IPS-18c (cell line): ENCODE measurements around the gene PLEKHO2.
A peak's percentile ranks its signal among the peaks of the same experiment; 100 is the strongest.

ENCODE experiments used
- H3K4me3 ChIP-seq: 2 replicates; pipeline ENCODE4 v1.7.0; 2013; ENCODE audit warnings: low read depth, mild to moderate bottlenecking, low read length, moderate library complexity; ENCODE audit not compliant: insufficient read depth
- H3K9me3 ChIP-seq: one replicate; pipeline ENCODE4 v1.6.1; 2013; ENCODE audit warnings: mild to moderate bottlenecking, low read length, moderate library complexity; ENCODE audit not compliant: control insufficient read depth, insufficient read depth

Gene PLEKHO2

DNA sequence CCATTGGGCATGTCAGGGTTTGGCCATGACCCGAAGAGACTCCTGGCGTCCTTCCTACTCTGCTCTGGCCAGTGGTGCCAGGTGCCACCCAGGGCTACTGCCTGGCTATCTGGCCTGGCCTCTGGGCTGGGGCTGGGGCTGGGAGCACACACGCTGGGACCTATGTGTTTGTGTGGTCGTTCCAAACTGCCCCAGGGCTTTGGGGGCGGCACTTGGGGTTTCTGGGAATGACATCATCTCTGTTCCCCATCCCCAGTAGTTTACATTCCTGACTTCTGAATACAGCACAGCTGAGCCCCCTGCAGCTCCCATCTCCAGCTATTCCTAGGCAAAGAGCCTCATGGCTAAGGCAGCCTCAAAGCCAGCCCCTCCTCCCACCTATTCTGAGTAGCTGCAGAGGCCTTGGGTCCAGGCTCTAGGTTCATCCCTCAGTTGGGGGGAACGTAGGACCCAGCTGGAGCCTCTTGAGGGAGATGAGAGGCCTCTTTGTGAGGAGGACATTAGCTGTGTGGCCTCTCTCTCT is 24.3 kb downstream of the PLEKHO2 start:
- Histone ChIP-seq H3K9me3 (no peaks in the 10 kb centered on the region), H3K4me3 (no peak overlapping the region)

- H3K9me3 ChIP-seq, result no peaks in the 10 kb centered on the region
- H3K4me3 ChIP-seq, result no peak overlapping the region
Measured at GRCh38 chr15:64869501-64869900, 27.8 kb downstream of the PLEKHO2 start.

DNA sequence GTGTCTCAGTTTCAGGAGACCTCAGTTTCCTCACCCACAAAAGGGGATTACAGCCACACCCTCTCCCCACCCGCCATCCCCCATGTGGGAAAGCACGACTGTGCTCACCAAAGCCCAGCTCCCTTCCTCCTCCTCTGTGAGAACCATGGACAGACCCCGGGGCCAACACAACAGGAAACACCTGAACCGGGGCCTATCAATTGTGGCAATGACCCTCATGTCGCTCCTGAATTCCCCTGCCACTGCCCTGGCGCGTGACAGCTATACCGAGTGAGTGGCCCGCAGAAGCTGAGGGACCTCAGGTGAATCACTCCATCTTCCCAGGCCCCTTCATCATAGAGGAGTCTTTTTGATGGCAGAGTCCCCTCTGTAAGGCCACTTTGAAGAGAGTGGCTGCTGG is 28.6 kb downstream of the PLEKHO2 start:
- no peaks in the 10 kb centered on the region for H3K9me3 ChIP-seq
- no peak overlapping the region for H3K4me3 ChIP-seq

DNA sequence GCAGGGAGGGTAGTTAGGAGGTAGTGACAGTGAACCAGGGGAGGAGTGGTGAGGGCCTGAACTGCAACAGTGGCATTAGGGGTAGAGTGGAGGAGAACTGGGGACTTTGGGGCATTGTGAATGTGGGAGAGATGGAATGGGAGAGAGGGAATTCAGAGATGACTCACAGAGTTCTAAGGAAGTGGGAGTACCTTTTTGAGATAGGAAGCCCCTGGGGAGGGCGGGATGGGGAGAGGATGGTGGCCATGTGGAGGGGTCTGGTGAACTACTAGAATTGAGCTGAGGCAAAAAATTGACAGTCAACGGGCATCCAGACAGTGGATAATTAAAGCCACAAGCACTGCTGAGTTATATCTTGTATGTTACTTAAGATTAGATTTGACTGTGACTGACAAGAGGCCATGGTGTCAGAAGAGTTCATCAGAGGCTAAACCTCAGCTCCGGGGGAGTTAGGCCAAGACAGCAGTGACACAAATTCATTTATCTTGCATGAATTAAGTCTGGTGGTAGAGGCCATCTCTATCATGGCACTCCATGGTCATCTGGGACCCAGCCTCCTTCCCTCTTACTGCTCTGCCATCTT is 34.0 kb downstream of the PLEKHO2 start:
- H3K9me3 ChIP-seq, result no peaks in the 10 kb centered on the region
- no peak overlapping the region for H3K4me3 ChIP-seq

GRCh38 chr15:64877435-64877834 is 35.7 kb downstream of the PLEKHO2 start:
- no peak overlapping the region for H3K4me3 ChIP-seq
- H3K9me3 ChIP-seq, result no peaks in the 10 kb centered on the region

DNA sequence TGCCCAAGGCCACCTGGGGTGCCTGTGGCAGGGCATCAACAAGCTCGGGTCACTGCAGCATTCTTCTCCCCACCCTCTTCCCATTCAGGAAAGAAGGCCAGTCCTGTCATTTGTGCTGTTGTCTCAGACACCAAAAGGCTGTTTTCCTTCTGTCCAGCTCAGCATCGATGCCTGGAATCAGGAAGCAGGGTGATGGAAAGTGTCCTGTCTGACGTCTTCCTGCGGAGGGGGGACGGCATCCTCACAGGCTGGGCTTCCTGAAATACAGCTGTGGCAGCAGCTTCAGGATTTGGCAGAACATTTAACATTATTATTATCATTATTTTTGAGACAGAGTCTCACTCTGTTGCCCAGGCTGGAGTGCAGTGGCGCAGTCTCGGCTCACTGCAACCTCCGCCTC is 37.0 kb downstream of the PLEKHO2 start:
- no peak overlapping the region for H3K4me3 ChIP-seq

GRCh38 chr15:64883100-64883581 is 41.4 kb downstream of the PLEKHO2 start:
- Histone ChIP-seq H3K4me3 (no peak overlapping the region), H3K9me3 (no peaks in the 10 kb centered on the region)

More for the DNA sequence above, 37.0 kb downstream of the PLEKHO2 start:
- no peaks in the 10 kb centered on the region for H3K9me3 ChIP-seq

DNA sequence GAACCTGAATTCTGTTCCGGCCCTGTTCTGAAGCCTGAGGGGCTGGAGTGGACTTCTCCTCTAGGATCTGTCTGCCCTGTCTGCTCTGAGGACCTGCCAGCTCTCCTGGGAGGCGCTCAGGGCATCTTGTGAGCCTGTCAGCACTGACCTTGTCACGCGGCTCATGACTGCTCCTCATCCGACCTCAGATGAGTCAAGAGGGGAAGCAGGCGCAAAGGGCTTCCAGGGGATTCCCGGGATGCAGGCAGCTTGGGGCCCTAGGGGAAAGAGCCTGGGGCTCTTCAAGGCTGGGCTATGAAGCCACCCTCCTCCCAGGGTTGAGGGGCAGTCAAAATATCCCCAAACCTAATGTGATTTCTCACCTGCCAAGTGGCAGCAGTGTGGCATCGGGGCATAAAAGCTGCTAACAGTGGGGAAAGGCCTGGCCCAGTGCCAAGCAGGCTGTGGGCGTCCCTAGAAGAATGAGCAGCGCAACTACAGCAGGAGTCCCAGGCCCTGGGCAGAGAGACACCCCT is 42.3 kb downstream of the PLEKHO2 start:
- Histone ChIP-seq H3K4me3 (no peak overlapping the region), H3K9me3 (no peaks in the 10 kb centered on the region)

GRCh38 chr15:64884679-64885078 is 43.0 kb downstream of the PLEKHO2 start:
- no peaks in the 10 kb centered on the region for H3K9me3 ChIP-seq

GRCh38 chr15:64888336-64888735 is 46.6 kb downstream of the PLEKHO2 start:
- Histone ChIP-seq H3K9me3 (no peaks in the 10 kb centered on the region), H3K4me3 (no peak overlapping the region)

More at GRCh38 chr15:64884679-64885078, 43.0 kb downstream of the PLEKHO2 start:
- H3K4me3 ChIP-seq, result no peak overlapping the region

GRCh38 chr15:64891561-64891960 is 49.8 kb downstream of the PLEKHO2 start:
- Histone ChIP-seq H3K9me3 (no peaks in the 10 kb centered on the region), H3K4me3 (no peak overlapping the region)

DNA sequence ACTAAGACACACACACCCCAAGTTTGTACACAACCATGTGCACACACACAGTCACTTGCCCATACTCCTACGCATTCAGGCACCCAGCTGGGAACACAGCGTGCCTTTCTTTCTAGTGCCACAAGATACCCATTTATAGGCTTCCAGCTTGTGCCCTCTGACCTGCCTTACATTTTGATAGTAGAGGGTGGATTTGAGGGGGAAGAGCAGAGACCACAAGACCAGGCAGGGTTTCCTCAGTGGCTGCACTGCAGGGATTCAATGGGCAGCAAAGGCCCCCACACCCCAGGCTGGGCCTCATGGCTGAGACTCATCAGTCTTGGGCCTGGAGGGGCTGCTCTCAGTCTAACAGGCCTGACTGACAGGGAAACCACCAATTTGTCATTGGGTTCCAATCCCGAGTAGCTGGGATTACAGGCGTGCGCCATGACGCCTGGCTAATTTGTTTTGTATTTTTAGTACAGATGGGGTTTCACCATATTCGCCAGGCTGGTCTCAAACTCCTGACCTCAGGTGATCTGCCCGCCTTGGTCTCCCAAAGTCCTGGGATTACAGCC is 51.2 kb downstream of the PLEKHO2 start:
- H3K9me3 ChIP-seq, result no peaks in the 10 kb centered on the region
- H3K4me3 ChIP-seq, result no peak overlapping the region

DNA sequence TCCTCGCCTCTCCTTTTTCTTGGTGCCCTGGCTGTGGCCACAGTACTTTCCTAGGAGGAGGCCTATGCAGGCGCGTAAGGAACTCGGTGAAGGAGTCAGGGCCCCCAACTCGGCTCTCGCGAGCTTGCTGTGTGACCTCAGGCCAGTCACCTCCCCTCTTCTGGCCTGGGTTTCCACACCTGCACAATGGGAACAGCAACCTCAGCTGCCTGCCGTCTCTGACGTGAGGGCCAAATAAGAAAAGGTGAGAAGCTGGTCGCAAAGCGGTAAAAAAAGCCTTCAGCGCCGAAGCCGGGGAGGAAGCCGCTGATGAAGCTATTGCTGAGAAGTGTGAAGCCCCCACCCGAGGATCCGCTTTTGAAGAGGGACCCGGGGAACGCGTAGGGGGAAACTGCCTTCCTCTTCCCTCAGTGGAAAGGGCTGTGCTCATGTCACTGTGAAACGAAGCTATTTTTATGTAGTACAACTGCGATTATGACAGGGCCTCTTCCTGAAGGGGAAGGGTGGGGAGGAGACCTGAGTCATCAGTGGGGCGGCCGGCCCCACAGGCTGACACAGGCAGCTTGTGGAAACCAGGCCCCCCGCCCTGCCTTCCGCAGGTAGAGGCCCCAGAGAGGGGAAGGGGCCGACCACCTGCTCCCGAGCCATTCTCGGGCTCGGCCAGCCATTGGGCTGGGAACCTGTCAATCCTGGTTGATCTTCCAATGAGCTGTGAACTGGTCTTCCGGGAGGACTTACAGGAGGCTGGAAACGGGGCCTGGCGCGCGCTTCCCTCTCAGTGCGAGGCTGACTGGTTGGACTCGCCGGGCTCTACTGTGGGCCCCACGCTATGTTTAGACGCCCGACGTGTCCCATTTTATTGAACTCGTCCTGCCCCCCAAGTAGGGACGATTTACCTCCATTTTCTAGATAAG is 52.0 kb downstream of the PLEKHO2 start:
- Histone ChIP-seq H3K4me3 (peak overlapping the region; percentile 61), H3K9me3 (no peaks in the 10 kb centered on the region)

- no peaks in the 10 kb centered on the region for H3K9me3 ChIP-seq
- peak overlapping the region; percentile 61 for H3K4me3 ChIP-seq
Measured at GRCh38 chr15:64894395-64895056, 52.8 kb downstream of the PLEKHO2 start.

- Histone ChIP-seq H3K9me3 (no peaks in the 10 kb centered on the region), H3K4me3 (peak overlapping the region; percentile 61; the same call in 1 of the 2 replicates)
Measured at GRCh38 chr15:64895285-64896065, 53.8 kb downstream of the PLEKHO2 start.

DNA sequence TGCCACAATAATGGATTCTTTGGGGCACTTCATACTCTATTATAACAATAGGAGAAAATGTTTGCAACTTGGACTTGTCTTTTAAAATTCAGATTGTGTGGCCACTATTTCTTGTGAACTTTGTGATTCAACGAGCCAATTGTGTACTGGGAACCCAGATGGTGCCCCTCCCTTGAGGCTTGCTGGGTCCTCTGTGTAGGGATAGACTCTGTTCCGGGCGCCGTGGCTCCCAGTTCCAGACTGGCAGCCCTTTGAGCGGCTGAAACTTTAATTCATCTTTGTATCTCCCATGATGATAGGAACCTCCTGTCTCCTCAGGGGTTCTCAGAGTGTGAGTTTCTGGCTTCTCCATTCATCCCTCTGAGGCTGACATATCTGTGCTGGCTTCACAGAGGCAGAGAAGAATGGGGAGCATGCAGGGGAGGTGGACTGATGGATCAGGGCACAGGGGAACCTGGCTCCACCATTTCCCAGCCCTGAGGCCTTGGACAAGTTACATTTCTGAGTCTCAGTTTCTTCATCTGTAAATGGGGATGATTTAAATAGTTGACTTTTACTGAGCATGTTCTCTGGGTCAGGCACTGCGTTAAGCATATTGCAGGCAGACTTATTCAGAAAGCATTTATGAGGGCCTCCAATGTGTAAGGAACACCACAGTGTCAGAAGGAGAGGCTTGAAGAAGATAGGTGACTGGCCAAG is 54.8 kb downstream of the PLEKHO2 start:
- peaks cover 6% of the 10 kb centered on the region for H3K9me3 ChIP-seq
- H3K4me3 ChIP-seq, result no peak overlapping the region
